Measurements from ENCODE around the gene SCD. TPM values are rescaled to one million over a fixed set of nuclear protein-coding genes. Genes with fewer than 3 reads are reported as not detected.

SCD gene
- total and polyA plus RNA-seq, 9 of the 15 experiments (the other 6 are each of a cell fraction or from before 2014, with no cell fraction given) = 114 to 486 (median 188) TPM

DNA sequence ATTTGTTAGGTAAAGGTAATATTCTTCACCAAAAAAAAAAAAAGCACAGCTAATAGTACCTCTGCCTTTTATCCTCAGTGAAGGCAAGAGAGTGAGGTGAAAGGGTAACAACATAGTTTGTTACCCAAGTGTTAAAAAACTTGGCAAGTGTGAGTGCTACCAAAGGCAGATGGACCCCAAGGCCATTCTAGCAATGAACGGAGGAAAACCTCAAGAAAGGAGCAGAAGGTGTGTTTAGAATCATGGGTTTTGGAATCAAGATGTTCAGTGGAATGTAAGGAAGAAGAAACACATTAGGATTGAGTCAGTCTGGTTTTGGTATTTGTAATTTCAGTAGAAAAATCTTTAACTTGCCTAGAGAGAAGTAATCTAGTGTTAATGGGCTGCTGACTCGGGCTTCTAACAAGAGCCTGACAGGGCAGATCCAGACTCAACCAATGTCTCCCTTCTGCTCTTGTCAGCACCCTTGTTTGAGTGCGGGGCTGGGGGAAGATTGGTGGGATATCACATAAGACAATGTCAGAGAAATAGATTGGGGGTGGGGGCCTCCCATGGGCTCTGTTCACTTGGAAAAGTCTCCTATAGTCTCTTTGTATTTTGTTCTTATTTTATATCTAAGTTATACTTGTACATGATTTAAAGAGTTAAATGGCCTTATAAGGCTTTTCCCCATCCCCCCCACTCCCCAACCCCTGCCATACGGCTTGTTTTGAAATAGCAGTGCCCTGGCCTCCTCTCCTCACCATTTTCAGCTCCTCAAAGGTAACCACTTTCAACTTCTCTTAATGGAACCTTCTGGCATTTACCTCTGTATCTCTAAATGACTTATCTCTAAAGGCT is 44.4 kb downstream of the SCD start:
- H3K9me1 ChIP-seq (ENCODE audit: control insufficient read depth, insufficient read depth, low read length) = no peaks in the 10 kb centered on the region
- no TSS peak for BruUV-seq (replicated peaks)
- intact Hi-C loops (cut with micrococcal nuclease) (no loop called here), in situ Hi-C loops (cut with MboI) (no loop called here)
- no peak for ATAC-seq
- H3K27me3 ChIP-seq (ENCODE audit: control insufficient read depth in 2 of 2, insufficient read depth in 2 of 2, low read length in 2 of 2) = no peaks in the 10 kb centered on the region
- no peak overlapping the region for H3K27ac ChIP-seq (ENCODE audit: extremely low read depth, low read depth, low read length)
- ChIA-PET POLR2A (no interaction called here), CTCF (ENCODE audit: low intra/inter-chr PET ratio) (no interaction called here)
- 0 out of 2 replicates have a peak overlapping the region, but pooled peaks have one; percentile 32 for H2AFZ ChIP-seq (ENCODE audit: low read depth, low read length)
- DNase-seq (ENCODE audit: extremely low read depth in 1 of 4, low spot score in 3 of 4) = no peak
- H3K9ac ChIP-seq (ENCODE audit: insufficient read depth in 1 of 2, low read depth in 2 of 2, low read length in 2 of 2) = no peak overlapping the region
- 40% methylated on average over 4 of the region's 4 CpGs for WGBS (ENCODE audit: insufficient coverage, low coverage, missing lambda C conversion rate)
- TF ChIP-seq BRF1 (IDR thresholded peaks at IDR 0.05; ENCODE audit: borderline replicate concordance, extremely low read depth, insufficient read length) (no peak), ZNF384 (IDR thresholded peaks at IDR 0.05; ENCODE audit: low read depth, low read length) (no peak), NRF1 (conservative IDR thresholded peaks at IDR 0.05 in 1 of 2, IDR thresholded peaks at IDR 0.05 in 1 of 2) (no peak), SP2 (IDR thresholded peaks at IDR 0.05; ENCODE audit: extremely low read depth, low read depth, low read length, poor library complexity, severe bottlenecking) (no peak), EWSR1 (IDR thresholded peaks at IDR 0.05; ENCODE audit: borderline replicate concordance, low read depth, partially characterized antibody) (no peak)
- no peak for FAIRE-seq
- no peaks in the 10 kb centered on the region for H3K9me3 ChIP-seq (replicated peaks; ENCODE audit: control insufficient read depth, insufficient read depth, low read depth, low read length)
- H3K4me1 ChIP-seq (replicated peaks in 1 of 2; ENCODE audit: control insufficient read depth in 2 of 2, insufficient read depth in 2 of 2, low read length in 2 of 2) = no peaks in the 10 kb centered on the region; a peak in 2 of 5 replicates
- H3K4me2 ChIP-seq (ENCODE audit: insufficient read depth, low read length) = no peak overlapping the region
- H3K4me3 ChIP-seq = no peak overlapping the region
- no peaks in the 10 kb centered on the region for H4K20me1 ChIP-seq (replicated peaks; ENCODE audit: control insufficient read depth, insufficient read depth, low read length)
- no peaks in the 10 kb centered on the region for H3K79me2 ChIP-seq (ENCODE audit: control insufficient read depth, insufficient read depth, low read length)
- H3K36me3 ChIP-seq (ENCODE audit: control insufficient read depth, insufficient read depth, low read length) = no peaks in the 10 kb centered on the region

DNA sequence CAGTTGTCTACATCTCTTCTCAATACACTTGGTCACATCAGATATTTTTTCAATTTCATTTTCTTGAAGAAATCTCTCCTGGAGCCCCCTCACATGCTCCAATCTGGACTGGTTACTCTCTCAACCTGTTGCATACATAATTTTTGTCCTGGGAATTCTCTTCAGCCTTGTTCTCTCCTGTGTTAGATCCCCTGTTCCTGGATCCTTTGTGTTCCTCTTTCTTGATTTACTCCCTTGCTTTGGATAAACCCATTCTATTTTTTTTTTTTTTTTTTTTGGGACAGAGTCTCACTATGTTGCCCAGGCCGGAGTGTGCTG is 45.6 kb downstream of the SCD start:
- H3K4me2 ChIP-seq (ENCODE audit: insufficient read depth, low read length) = no peak overlapping the region
- DNase-seq (ENCODE audit: extremely low read depth in 1 of 4, low spot score in 3 of 4) (no peak), FAIRE-seq (no peak), ATAC-seq (no peak)
- no peaks in the 10 kb centered on the region for H3K9me3 ChIP-seq (replicated peaks; ENCODE audit: control insufficient read depth, insufficient read depth, low read depth, low read length)
- no peaks in the 10 kb centered on the region for H4K20me1 ChIP-seq (replicated peaks; ENCODE audit: control insufficient read depth, insufficient read depth, low read length)
- no peaks in the 10 kb centered on the region for H3K36me3 ChIP-seq (ENCODE audit: control insufficient read depth, insufficient read depth, low read length)
- no peaks in the 10 kb centered on the region for H3K79me2 ChIP-seq (ENCODE audit: control insufficient read depth, insufficient read depth, low read length)
- BruUV-seq (replicated peaks) = no TSS peak
- H3K9me1 ChIP-seq (ENCODE audit: control insufficient read depth, insufficient read depth, low read length) = no peaks in the 10 kb centered on the region
- intact Hi-C loops (cut with micrococcal nuclease) = no loop called here
- H3K4me3 ChIP-seq = no peak overlapping the region
- H3K4me1 ChIP-seq (replicated peaks in 1 of 2; ENCODE audit: control insufficient read depth in 2 of 2, insufficient read depth in 2 of 2, low read length in 2 of 2) = no peaks in the 10 kb centered on the region; a peak in 2 of 5 replicates
- ChIA-PET POLR2A (no interaction called here), CTCF (ENCODE audit: low intra/inter-chr PET ratio) (no interaction called here)
- H3K27ac ChIP-seq (ENCODE audit: extremely low read depth, low read depth, low read length) = no peak overlapping the region
- no peaks in the 10 kb centered on the region for H3K27me3 ChIP-seq (ENCODE audit: control insufficient read depth in 2 of 2, insufficient read depth in 2 of 2, low read length in 2 of 2)
- no peak overlapping the region for H2AFZ ChIP-seq (ENCODE audit: low read depth, low read length)
- no CpG with 5 or more reads among the region's 1 CpG for WGBS (ENCODE audit: insufficient coverage, low coverage, missing lambda C conversion rate)
- no peak overlapping the region for H3K9ac ChIP-seq (ENCODE audit: insufficient read depth in 1 of 2, low read depth in 2 of 2, low read length in 2 of 2)
- in situ Hi-C loops (cut with MboI) = no loop called here
- TF ChIP-seq MIER1 (IDR thresholded peaks at IDR 0.05; ENCODE audit: low read depth) = no peak
- no peak for TF ChIP-seq ZNF134 (CRISPR knock-in tag; conservative IDR thresholded peaks at IDR 0.05)
- TF ChIP-seq NRF1 (conservative IDR thresholded peaks at IDR 0.05 in 1 of 2, IDR thresholded peaks at IDR 0.05 in 1 of 2) = no peak
- no peak for TF ChIP-seq POLR3G (IDR thresholded peaks at IDR 0.05; ENCODE audit: extremely low read depth, insufficient read length, insufficient replicate concordance)
- no peak for TF ChIP-seq TAL1 (IDR thresholded peaks at IDR 0.05)
- TF ChIP-seq MCM2 (IDR thresholded peaks at IDR 0.05; ENCODE audit: low read depth) = no peak
